CD4-positive, alpha-beta T cell treated with Interleukin-17A for 4 hours (primary cell): ENCODE data around the gene GRIN2D.

Experiments
- DNase-seq: peaks from one replicate; pipeline ENCODE4 v3.0.0-alpha.2; 2020; ENCODE audit warnings: mixed read lengths

Gene GRIN2D

GRCh38 chr19:48393559-48394330 is at the start of gene GRIN2D:
Gene GRIN2D (plus strand): TSS chr19:48393668. CDS start chr19:48398393, 4,725 bp downstream.
- DNase-seq, result peak; percentile 46

GRCh38 chr19:48344892-48345291 is 48.6 kb upstream of the GRIN2D start:
- no peak for DNase-seq

- no peak for DNase-seq
Measured at GRCh38 chr19:48346191-48346590, 47.3 kb upstream of the GRIN2D start.

GRCh38 chr19:48348045-48348444 is 45.4 kb upstream of the GRIN2D start:
- DNase-seq, result no peak

GRCh38 chr19:48348737-48349136 is 44.7 kb upstream of the GRIN2D start:
- no peak for DNase-seq

- no peak for DNase-seq
Measured at GRCh38 chr19:48350856-48351255, 42.6 kb upstream of the GRIN2D start.

GRCh38 chr19:48351341-48351752 is 42.1 kb upstream of the GRIN2D start:
- peak; percentile 86 for DNase-seq

- DNase-seq, result no peak
Measured at GRCh38 chr19:48353677-48354076, 39.8 kb upstream of the GRIN2D start.

- no peak for DNase-seq
Measured at GRCh38 chr19:48354332-48354992, 39.0 kb upstream of the GRIN2D start.

- no peak for DNase-seq
Measured at GRCh38 chr19:48355365-48355954, 38.0 kb upstream of the GRIN2D start.

- no peak for DNase-seq
Measured at GRCh38 chr19:48359123-48359522, 34.3 kb upstream of the GRIN2D start.

GRCh38 chr19:48361912-48362311 is 31.6 kb upstream of the GRIN2D start:
- no peak for DNase-seq

- peak; percentile 92 for DNase-seq
Measured at GRCh38 chr19:48362716-48363499, 30.6 kb upstream of the GRIN2D start.

GRCh38 chr19:48363500-48363809 is 30.0 kb upstream of the GRIN2D start:
- DNase-seq, result no peak

GRCh38 chr19:48363810-48364597 is 29.5 kb upstream of the GRIN2D start, which contains the start of the genes SYNGR4 and TMEM143:
Gene SYNGR4 (plus strand): TSS chr19:48364367. CDS start chr19:48365843, 1,476 bp downstream.
Gene TMEM143 (minus strand): TSS chr19:48363940. CDS start chr19:48363920, 20 bp downstream.
- peak; percentile 99 for DNase-seq

GRCh38 chr19:48364598-48365348 is 28.7 kb upstream of the GRIN2D start:
- DNase-seq, result no peak

- DNase-seq, result no peak
Measured at GRCh38 chr19:48365602-48366001, 27.9 kb upstream of the GRIN2D start.

GRCh38 chr19:48367855-48368254 is 25.6 kb upstream of the GRIN2D start:
- DNase-seq, result no peak

GRCh38 chr19:48368936-48369335 is 24.5 kb upstream of the GRIN2D start:
- no peak for DNase-seq

GRCh38 chr19:48370955-48371354 is 22.5 kb upstream of the GRIN2D start:
- DNase-seq, result no peak

- DNase-seq, result no peak
Measured at GRCh38 chr19:48371367-48371766, 22.1 kb upstream of the GRIN2D start.
